ENCODE results near the gene PSMD2.
"Not testable (repeated sequence)": the region's sequence is repeated elsewhere in the genome, so short reads cannot be mapped to it uniquely, and the experiment has no call there.

Gene PSMD2

GRCh38 chr3:184333700-184334099 is 34.7 kb downstream of the PSMD2 start:
- 94 to 96% methylated on average over 2 to 3 of the region's 3 CpGs for WGBS, 2 experiments (ENCODE audit: insufficient coverage in 2 of 2)
- Histone ChIP-seq H3K27ac (ENCODE audit: low read depth, low read length, severe bottlenecking) (peak overlapping the region; percentile 96), H3K4me3 (ENCODE audit: extremely low read depth, insufficient read depth, low read length, poor library complexity, severe bottlenecking) (no peak overlapping the region), H3K36me3 (ENCODE audit: control insufficient read depth, insufficient read depth, low read length) (peaks cover 68% of the 10 kb centered on the region), H3K9me3 (ENCODE audit: control insufficient read depth, low read length) (no peaks in the 10 kb centered on the region), H3K4me1 (ENCODE audit: control insufficient read depth, insufficient read depth, low read length, poor library complexity, severe bottlenecking) (peaks cover 55% of the 10 kb centered on the region)

- WGBS, 2 experiments (ENCODE audit: insufficient coverage in 2 of 2): 91 to 93% methylated on average over 9 to 14 of the region's 15 CpGs
- Histone ChIP-seq H3K27ac (ENCODE audit: low read depth, low read length, severe bottlenecking) (peak overlapping the region; percentile 96), H3K9me3 (ENCODE audit: control insufficient read depth, low read length) (no peaks in the 10 kb centered on the region), H3K4me1 (ENCODE audit: control insufficient read depth, insufficient read depth, low read length, poor library complexity, severe bottlenecking) (peaks cover 60% of the 10 kb centered on the region), H3K36me3 (ENCODE audit: control insufficient read depth, insufficient read depth, low read length) (peaks cover 59% of the 10 kb centered on the region), H3K4me3 (ENCODE audit: extremely low read depth, insufficient read depth, low read length, poor library complexity, severe bottlenecking) (no peak overlapping the region)
Observed at GRCh38 chr3:184334470-184335158, 35.6 kb downstream of the PSMD2 start.

DNA sequence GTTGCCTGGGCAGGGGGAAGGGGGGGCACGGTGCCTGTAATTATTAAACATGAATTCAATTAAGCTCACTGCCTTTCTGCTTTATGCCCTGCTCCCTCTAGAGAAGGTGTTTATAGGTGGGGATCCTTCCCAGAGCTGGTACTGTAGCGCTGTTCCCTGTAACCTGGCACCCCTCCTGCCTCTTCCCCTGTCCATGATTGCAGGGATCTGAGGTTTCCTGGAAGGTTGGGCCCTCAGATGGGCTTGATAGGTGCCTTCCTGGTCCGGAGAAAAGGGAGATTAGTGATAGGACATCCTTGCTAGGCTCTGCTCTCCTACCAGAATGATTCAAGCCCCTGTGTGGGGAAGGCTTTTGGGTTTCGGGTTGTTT is 36.2 kb downstream of the PSMD2 start:
- WGBS, 2 experiments (ENCODE audit: insufficient coverage in 2 of 2): 67 to 76% methylated on average over 2 of the region's 4 CpGs
- Histone ChIP-seq H3K36me3 (ENCODE audit: control insufficient read depth, insufficient read depth, low read length) (peaks cover 53% of the 10 kb centered on the region), H3K27ac (ENCODE audit: low read depth, low read length, severe bottlenecking) (peak overlapping the region; percentile 96), H3K4me1 (ENCODE audit: control insufficient read depth, insufficient read depth, low read length, poor library complexity, severe bottlenecking) (peaks cover 65% of the 10 kb centered on the region), H3K4me3 (ENCODE audit: extremely low read depth, insufficient read depth, low read length, poor library complexity, severe bottlenecking) (peak overlapping the region; percentile 60), H3K9me3 (ENCODE audit: control insufficient read depth, low read length) (no peaks in the 10 kb centered on the region)

GRCh38 chr3:184335661-184336546 is 36.9 kb downstream of the PSMD2 start:
- H3K36me3 ChIP-seq (ENCODE audit: control insufficient read depth, insufficient read depth, low read length): peaks cover 46% of the 10 kb centered on the region
- peak overlapping the region; percentile 60 for H3K4me3 ChIP-seq (ENCODE audit: extremely low read depth, insufficient read depth, low read length, poor library complexity, severe bottlenecking)
- no peaks in the 10 kb centered on the region for H3K9me3 ChIP-seq (ENCODE audit: control insufficient read depth, low read length)
- WGBS, 2 experiments (ENCODE audit: insufficient coverage in 2 of 2): 2 to 3% methylated on average over 58 to 59 of the region's 77 CpGs
- H3K4me1 ChIP-seq (ENCODE audit: control insufficient read depth, insufficient read depth, low read length, poor library complexity, severe bottlenecking): peaks cover 67% of the 10 kb centered on the region
- H3K27ac ChIP-seq (ENCODE audit: low read depth, low read length, severe bottlenecking): peak overlapping the region; percentile 96

GRCh38 chr3:184336547-184337398 is 37.7 kb downstream of the PSMD2 start:
- H3K27ac ChIP-seq (ENCODE audit: low read depth, low read length, severe bottlenecking): peak overlapping the region; percentile 96
- no peaks in the 10 kb centered on the region for H3K9me3 ChIP-seq (ENCODE audit: control insufficient read depth, low read length)
- peaks cover 44% of the 10 kb centered on the region for H3K36me3 ChIP-seq (ENCODE audit: control insufficient read depth, insufficient read depth, low read length)
- H3K4me3 ChIP-seq (ENCODE audit: extremely low read depth, insufficient read depth, low read length, poor library complexity, severe bottlenecking): peak overlapping the region; percentile 60
- H3K4me1 ChIP-seq (ENCODE audit: control insufficient read depth, insufficient read depth, low read length, poor library complexity, severe bottlenecking): peaks cover 63% of the 10 kb centered on the region
- WGBS, 2 experiments (ENCODE audit: insufficient coverage in 2 of 2): 51 to 54% methylated on average over 16 of the region's 17 CpGs

- Histone ChIP-seq H3K9me3 (ENCODE audit: control insufficient read depth, low read length) (no peaks in the 10 kb centered on the region), H3K4me1 (ENCODE audit: control insufficient read depth, insufficient read depth, low read length, poor library complexity, severe bottlenecking) (peaks cover 57% of the 10 kb centered on the region), H3K4me3 (ENCODE audit: extremely low read depth, insufficient read depth, low read length, poor library complexity, severe bottlenecking) (peak within 1 kb of the TSS; percentile 60), H3K27ac (ENCODE audit: low read depth, low read length, severe bottlenecking) (peak within 1 kb of the TSS; percentile 96), H3K36me3 (ENCODE audit: control insufficient read depth, insufficient read depth, low read length) (peaks cover 42% of the 10 kb centered on the region)
- 94 to 96% methylated on average over 6 of the region's 6 CpGs for WGBS, 2 experiments (ENCODE audit: insufficient coverage in 2 of 2)
Observed at GRCh38 chr3:184337399-184337714, 38.3 kb downstream of the PSMD2 start, which contains the start of gene FAM131A. Gene FAM131A (plus strand): TSS chr3:184337600. CDS start chr3:184337631, 31 bp downstream.

DNA sequence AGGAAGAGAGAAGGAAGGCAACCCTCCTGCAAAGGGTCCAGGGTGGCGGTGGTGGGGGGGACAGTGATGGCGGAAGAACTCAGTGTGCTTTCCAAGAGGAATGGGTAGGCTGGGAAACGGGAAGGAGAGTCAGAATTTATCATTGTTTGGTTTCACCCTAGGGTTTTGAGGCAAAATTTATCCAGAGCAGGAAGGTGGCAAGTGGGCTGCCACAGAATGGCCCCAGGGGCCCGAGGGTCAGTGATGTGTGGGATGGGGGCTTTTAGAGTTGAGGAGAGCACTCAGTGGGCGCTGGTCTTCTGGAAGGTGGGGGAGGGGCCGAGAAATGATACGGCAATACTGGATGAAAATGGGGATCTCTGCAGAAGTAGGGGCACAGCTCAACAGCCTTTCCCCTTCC is 38.9 kb downstream of the PSMD2 start:
- no peak overlapping the region for H3K4me3 ChIP-seq (ENCODE audit: extremely low read depth, insufficient read depth, low read length, poor library complexity, severe bottlenecking)
- no peaks in the 10 kb centered on the region for H3K9me3 ChIP-seq (ENCODE audit: control insufficient read depth, low read length)
- WGBS, 2 experiments (ENCODE audit: insufficient coverage in 2 of 2): 87 to 95% methylated on average over 3 to 7 of the region's 7 CpGs
- H3K36me3 ChIP-seq (ENCODE audit: control insufficient read depth, insufficient read depth, low read length): peaks cover 42% of the 10 kb centered on the region
- H3K27ac ChIP-seq (ENCODE audit: low read depth, low read length, severe bottlenecking): no peak overlapping the region
- H3K4me1 ChIP-seq (ENCODE audit: control insufficient read depth, insufficient read depth, low read length, poor library complexity, severe bottlenecking): peaks cover 50% of the 10 kb centered on the region

DNA sequence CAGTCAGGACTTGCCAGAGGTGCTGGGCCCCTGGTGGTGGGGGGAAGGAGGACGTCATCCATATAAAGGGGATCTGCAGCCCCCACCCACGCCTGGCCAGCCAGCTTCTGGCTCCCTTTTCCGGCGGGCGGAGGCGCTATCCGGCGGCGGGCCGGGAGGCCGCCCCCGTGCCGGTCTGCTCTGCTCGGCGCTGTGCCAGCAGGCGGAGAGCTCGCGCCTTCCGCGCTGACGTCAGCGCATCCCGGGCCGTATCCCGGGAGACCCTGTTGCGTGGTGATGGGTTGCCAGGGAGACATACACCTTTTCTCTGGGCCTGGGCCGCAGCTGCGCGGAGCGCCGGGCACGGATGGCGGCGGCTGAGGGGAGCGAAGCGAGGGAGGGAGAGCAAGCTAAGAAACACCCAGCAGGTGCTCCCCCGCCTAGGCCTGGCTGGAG is 39.5 kb downstream of the PSMD2 start:
- peaks cover 50% of the 10 kb centered on the region for H3K4me1 ChIP-seq (ENCODE audit: control insufficient read depth, insufficient read depth, low read length, poor library complexity, severe bottlenecking)
- no peak overlapping the region for H3K4me3 ChIP-seq (ENCODE audit: extremely low read depth, insufficient read depth, low read length, poor library complexity, severe bottlenecking)
- peaks cover 37% of the 10 kb centered on the region for H3K36me3 ChIP-seq (ENCODE audit: control insufficient read depth, insufficient read depth, low read length)
- WGBS, 2 experiments (ENCODE audit: insufficient coverage in 2 of 2): 22 to 41% methylated on average over 20 to 23 of the region's 37 CpGs
- H3K9me3 ChIP-seq (ENCODE audit: control insufficient read depth, low read length): no peaks in the 10 kb centered on the region
- no peak overlapping the region for H3K27ac ChIP-seq (ENCODE audit: low read depth, low read length, severe bottlenecking)

DNA sequence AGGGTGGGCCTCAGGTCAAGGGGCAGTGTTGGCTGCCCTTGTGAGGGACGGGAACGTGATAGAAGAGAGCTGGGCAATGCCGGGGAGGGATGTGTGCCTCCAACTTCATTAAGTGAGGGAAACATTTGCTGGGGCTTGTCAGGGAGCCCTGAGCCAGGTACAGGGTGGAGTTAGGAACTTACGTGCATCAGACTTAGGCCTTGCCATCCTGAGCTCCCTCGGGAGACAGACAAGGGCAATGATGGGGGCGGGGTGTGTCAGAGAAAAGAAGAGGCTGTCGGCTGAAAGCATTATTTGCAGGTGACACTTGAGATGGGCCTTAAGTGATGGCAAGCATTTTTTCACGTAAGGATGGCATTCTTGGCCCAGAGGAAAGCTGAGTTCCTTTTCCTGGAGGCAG is 40.0 kb downstream of the PSMD2 start:
- Histone ChIP-seq H3K9me3 (ENCODE audit: control insufficient read depth, low read length) (no peaks in the 10 kb centered on the region), H3K36me3 (ENCODE audit: control insufficient read depth, insufficient read depth, low read length) (peaks cover 35% of the 10 kb centered on the region), H3K4me3 (ENCODE audit: extremely low read depth, insufficient read depth, low read length, poor library complexity, severe bottlenecking) (no peak overlapping the region), H3K4me1 (ENCODE audit: control insufficient read depth, insufficient read depth, low read length, poor library complexity, severe bottlenecking) (peaks cover 48% of the 10 kb centered on the region), H3K27ac (ENCODE audit: low read depth, low read length, severe bottlenecking) (no peak overlapping the region)
- WGBS, 2 experiments (ENCODE audit: insufficient coverage in 2 of 2): 64 to 81% methylated on average over 6 to 8 of the region's 8 CpGs

GRCh38 chr3:184339451-184340135 is 40.6 kb downstream of the PSMD2 start:
- not testable (repeated sequence) for H3K27ac ChIP-seq (ENCODE audit: low read depth, low read length, severe bottlenecking); H3K4me3 ChIP-seq (ENCODE audit: extremely low read depth, insufficient read depth, low read length, poor library complexity, severe bottlenecking); H3K9me3 ChIP-seq (ENCODE audit: control insufficient read depth, low read length)
- peaks cover 29% of the 10 kb centered on the region for H3K36me3 ChIP-seq (ENCODE audit: control insufficient read depth, insufficient read depth, low read length)
- peaks cover 42% of the 10 kb centered on the region for H3K4me1 ChIP-seq (ENCODE audit: control insufficient read depth, insufficient read depth, low read length, poor library complexity, severe bottlenecking)
- WGBS, 2 experiments (ENCODE audit: insufficient coverage in 2 of 2): 92 to 96% methylated on average over 15 to 18 of the region's 19 CpGs

All from mesodermal cell (in vitro differentiated cells).